ENCODE results near the gene ART5. TPM values are rescaled to one million over a fixed set of nuclear protein-coding genes. Genes with fewer than 3 reads are reported as not detected.

Gene ART5
- polyA plus RNA-seq, 1 donor (not counting 4 experiments of a cell fraction or from before 2014, with no cell fraction given): not detected

GRCh38 chr11:3611976-3612678, 29.7 kb downstream of the ART5 start:
- H3K9me1 ChIP-seq (ENCODE audit: control insufficient read depth, extremely low read depth, insufficient read depth, low read length): no peaks in the 10 kb centered on the region
- no peaks in the 10 kb centered on the region for H3K9me3 ChIP-seq (ENCODE audit: control insufficient read depth, low read depth, low read length)
- no peak overlapping the region for H3K4me3 ChIP-seq (ENCODE audit: control insufficient read depth in 2 of 3, extremely low read depth in 1 of 3, insufficient read depth in 2 of 3, low read depth in 1 of 3, low read length in 3 of 3)
- dilution Hi-C loops (cut with MboI; ENCODE audit: extremely low pct_ligation_motif_present, low sequenced_read_pairs): no loop called here
- H3K4me2 ChIP-seq (ENCODE audit: control insufficient read depth, extremely low read depth, insufficient read depth, low read depth, low read length): no peak overlapping the region
- no peaks in the 10 kb centered on the region for H4K20me1 ChIP-seq (ENCODE audit: control insufficient read depth, extremely low read depth, insufficient read depth, low read length)
- H3K36me3 ChIP-seq (ENCODE audit: control insufficient read depth in 2 of 2, extremely low read depth in 1 of 2, insufficient read depth in 2 of 2, low read length in 2 of 2): no peaks in the 10 kb centered on the region
- H3K27ac ChIP-seq (ENCODE audit: control insufficient read depth, insufficient read depth, low read length): no peak overlapping the region
- no peaks in the 10 kb centered on the region for H3K27me3 ChIP-seq (ENCODE audit: control insufficient read depth, extremely low read depth, insufficient read depth, low read length)
- H2AFZ ChIP-seq (ENCODE audit: control insufficient read depth, low read length): no peak overlapping the region
- H3K79me2 ChIP-seq (ENCODE audit: control insufficient read depth, insufficient read depth, low read length): no peaks in the 10 kb centered on the region
- peaks cover 17% of the 10 kb centered on the region for H3K4me1 ChIP-seq (ENCODE audit: control insufficient read depth, extremely low read depth, insufficient read depth, low read length)
- DNase-seq (ENCODE audit: low read depth, low spot score): no peak
- TF ChIP-seq EZH2 (IDR thresholded peaks at IDR 0.05; ENCODE audit: low read length): no peak
- TF ChIP-seq CTCF (optimal IDR thresholded peaks at IDR 0.05 in 1 of 3, IDR thresholded peaks at IDR 0.05 in 1 of 3, conservative IDR thresholded peaks at IDR 0.05 in 1 of 3; ENCODE audit: extremely low read depth in 1 of 3, insufficient read depth in 2 of 3, low read length in 3 of 3): no peak
- no peak overlapping the region for H3K9ac ChIP-seq (ENCODE audit: control insufficient read depth, extremely low read depth, insufficient read depth, low read length)
- peak; percentile 20 for FAIRE-seq

DNA sequence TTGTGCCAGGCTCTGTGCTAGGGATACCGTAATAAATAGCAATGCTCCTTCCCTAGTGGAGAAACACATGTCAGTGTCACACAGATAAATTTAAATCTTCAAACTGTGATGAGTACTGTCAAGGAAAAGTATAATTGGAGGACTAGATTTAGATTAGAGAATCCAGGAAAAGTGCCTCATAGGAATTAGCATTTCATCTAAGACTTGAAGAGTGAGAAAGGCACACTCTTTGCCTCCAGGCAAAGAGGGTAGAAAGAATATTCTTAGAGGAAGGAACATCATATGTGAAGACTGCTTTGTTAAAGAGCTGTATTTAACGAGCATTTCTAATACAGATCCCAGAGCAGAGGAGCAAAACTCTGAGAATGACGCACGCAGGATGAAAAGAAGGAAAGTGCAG, 30.9 kb downstream of the ART5 start:
- no peak overlapping the region for H3K4me3 ChIP-seq (ENCODE audit: control insufficient read depth in 2 of 3, extremely low read depth in 1 of 3, insufficient read depth in 2 of 3, low read depth in 1 of 3, low read length in 3 of 3)
- no peak overlapping the region for H3K9ac ChIP-seq (ENCODE audit: control insufficient read depth, extremely low read depth, insufficient read depth, low read length)
- no peak overlapping the region for H3K4me2 ChIP-seq (ENCODE audit: control insufficient read depth, extremely low read depth, insufficient read depth, low read depth, low read length)
- no peaks in the 10 kb centered on the region for H3K36me3 ChIP-seq (ENCODE audit: control insufficient read depth in 2 of 2, extremely low read depth in 1 of 2, insufficient read depth in 2 of 2, low read length in 2 of 2)
- no peaks in the 10 kb centered on the region for H3K79me2 ChIP-seq (ENCODE audit: control insufficient read depth, insufficient read depth, low read length)
- no peaks in the 10 kb centered on the region for H3K9me1 ChIP-seq (ENCODE audit: control insufficient read depth, extremely low read depth, insufficient read depth, low read length)
- dilution Hi-C loops (cut with MboI; ENCODE audit: extremely low pct_ligation_motif_present, low sequenced_read_pairs): no loop called here
- DNase-seq (ENCODE audit: low read depth, low spot score) (no peak), FAIRE-seq (no peak)
- no peaks in the 10 kb centered on the region for H4K20me1 ChIP-seq (ENCODE audit: control insufficient read depth, extremely low read depth, insufficient read depth, low read length)
- H3K4me1 ChIP-seq (ENCODE audit: control insufficient read depth, extremely low read depth, insufficient read depth, low read length): peaks cover 10% of the 10 kb centered on the region
- H2AFZ ChIP-seq (ENCODE audit: control insufficient read depth, low read length): no peak overlapping the region
- H3K27me3 ChIP-seq (ENCODE audit: control insufficient read depth, extremely low read depth, insufficient read depth, low read length): no peaks in the 10 kb centered on the region
- H3K9me3 ChIP-seq (ENCODE audit: control insufficient read depth, low read depth, low read length): no peaks in the 10 kb centered on the region
- TF ChIP-seq EZH2 (IDR thresholded peaks at IDR 0.05; ENCODE audit: low read length) (no peak), CTCF (optimal IDR thresholded peaks at IDR 0.05 in 1 of 3, IDR thresholded peaks at IDR 0.05 in 1 of 3, conservative IDR thresholded peaks at IDR 0.05 in 1 of 3; ENCODE audit: extremely low read depth in 1 of 3, insufficient read depth in 2 of 3, low read length in 3 of 3) (no peak)
- no peak overlapping the region for H3K27ac ChIP-seq (ENCODE audit: control insufficient read depth, insufficient read depth, low read length)

Data from keratinocyte (primary cell).